HEK293 (cell line): Measurements from ENCODE around the gene PPIL6.

Experiments used
- TCF7L2 ChIP-seq: IDR thresholded peaks from 2 replicates; pipeline ENCODE4 v1.6.1; 2011; ENCODE audit warnings: low read depth, mild to moderate bottlenecking, inconsistent platforms, low read length, moderate library complexity, borderline replicate concordance
- ZBTB1 ChIP-seq: fragments of 450-650 bp; formaldehyde crosslinking; IDR thresholded peaks from 2 replicates; pipeline ENCODE4 v1.5.1; 2016; ENCODE audit warnings: missing biosample characterization, missing genetic modification characterization
- ZBTB20 ChIP-seq: fragments of 450-650 bp; formaldehyde crosslinking; IDR thresholded peaks from 2 replicates; pipeline ENCODE4 v1.5.1; 2016; ENCODE audit warnings: missing biosample characterization, missing genetic modification characterization
- ZBTB21 ChIP-seq: fragments of 450-650 bp; formaldehyde crosslinking; IDR thresholded peaks from 2 replicates; pipeline ENCODE4 v1.5.1; 2017; ENCODE audit warnings: missing biosample characterization, missing genetic modification characterization
- ZNF426 ChIP-seq: fragments of 450-650 bp; formaldehyde crosslinking; IDR thresholded peaks from 2 replicates; pipeline ENCODE4 v1.5.1; 2017; ENCODE audit warnings: missing biosample characterization, missing genetic modification characterization, mild to moderate bottlenecking, inconsistent platforms, moderate library complexity
- TF ChIP-seq, protein P1 (sequence below): fragments of 450-650 bp; formaldehyde crosslinking; IDR thresholded peaks from 2 replicates; pipeline ENCODE4 v1.5.1; 2016; ENCODE audit warnings: missing biosample characterization, missing genetic modification characterization
- TF ChIP-seq, protein P2 (sequence below): fragments of 450-650 bp; formaldehyde crosslinking; IDR thresholded peaks from 2 replicates; pipeline ENCODE4 v1.5.1; 2016; ENCODE audit warnings: missing biosample characterization, missing genetic modification characterization
- TF ChIP-seq, protein P3 (sequence below): fragments of 450-650 bp; formaldehyde crosslinking; IDR thresholded peaks from 2 replicates; pipeline ENCODE4 v1.5.1; 2016; ENCODE audit warnings: missing biosample characterization, missing genetic modification characterization

DNA sequence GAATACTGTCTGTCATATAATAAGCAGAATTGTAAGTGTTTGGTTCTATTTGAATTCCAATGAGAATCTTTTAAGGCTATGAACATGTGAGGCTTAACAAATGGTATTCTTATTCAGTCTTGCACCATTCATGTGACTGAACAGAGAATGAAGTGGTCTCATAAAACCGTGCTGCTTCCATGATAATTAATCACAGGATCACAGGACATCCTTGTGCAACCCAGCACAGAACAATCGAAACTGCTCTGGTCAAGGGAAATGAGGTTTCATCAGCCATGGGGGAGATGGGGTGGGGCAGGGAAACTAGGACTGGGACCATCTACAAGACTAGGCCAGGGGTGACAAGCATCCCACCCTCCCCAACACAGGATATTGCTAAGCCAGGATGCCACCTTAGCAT lies 6.0 kb downstream of the PPIL6 start:
- TF ChIP-seq, protein P1, sequence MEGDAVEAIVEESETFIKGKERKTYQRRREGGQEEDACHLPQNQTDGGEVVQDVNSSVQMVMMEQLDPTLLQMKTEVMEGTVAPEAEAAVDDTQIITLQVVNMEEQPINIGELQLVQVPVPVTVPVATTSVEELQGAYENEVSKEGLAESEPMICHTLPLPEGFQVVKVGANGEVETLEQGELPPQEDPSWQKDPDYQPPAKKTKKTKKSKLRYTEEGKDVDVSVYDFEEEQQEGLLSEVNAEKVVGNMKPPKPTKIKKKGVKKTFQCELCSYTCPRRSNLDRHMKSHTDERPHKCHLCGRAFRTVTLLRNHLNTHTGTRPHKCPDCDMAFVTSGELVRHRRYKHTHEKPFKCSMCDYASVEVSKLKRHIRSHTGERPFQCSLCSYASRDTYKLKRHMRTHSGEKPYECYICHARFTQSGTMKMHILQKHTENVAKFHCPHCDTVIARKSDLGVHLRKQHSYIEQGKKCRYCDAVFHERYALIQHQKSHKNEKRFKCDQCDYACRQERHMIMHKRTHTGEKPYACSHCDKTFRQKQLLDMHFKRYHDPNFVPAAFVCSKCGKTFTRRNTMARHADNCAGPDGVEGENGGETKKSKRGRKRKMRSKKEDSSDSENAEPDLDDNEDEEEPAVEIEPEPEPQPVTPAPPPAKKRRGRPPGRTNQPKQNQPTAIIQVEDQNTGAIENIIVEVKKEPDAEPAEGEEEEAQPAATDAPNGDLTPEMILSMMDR, result no peak
- TF ChIP-seq ZBTB20 (tag by site-specific recombination) (no peak), ZNF426 (no peak), ZBTB21 (tag by site-specific recombination) (no peak), ZBTB1 (tag by site-specific recombination) (no peak), TCF7L2 (no peak)
- TF ChIP-seq, protein P2, sequence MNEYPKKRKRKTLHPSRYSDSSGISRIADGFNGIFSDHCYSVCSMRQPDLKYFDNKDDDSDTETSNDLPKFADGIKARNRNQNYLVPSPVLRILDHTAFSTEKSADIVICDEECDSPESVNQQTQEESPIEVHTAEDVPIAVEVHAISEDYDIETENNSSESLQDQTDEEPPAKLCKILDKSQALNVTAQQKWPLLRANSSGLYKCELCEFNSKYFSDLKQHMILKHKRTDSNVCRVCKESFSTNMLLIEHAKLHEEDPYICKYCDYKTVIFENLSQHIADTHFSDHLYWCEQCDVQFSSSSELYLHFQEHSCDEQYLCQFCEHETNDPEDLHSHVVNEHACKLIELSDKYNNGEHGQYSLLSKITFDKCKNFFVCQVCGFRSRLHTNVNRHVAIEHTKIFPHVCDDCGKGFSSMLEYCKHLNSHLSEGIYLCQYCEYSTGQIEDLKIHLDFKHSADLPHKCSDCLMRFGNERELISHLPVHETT, result no peak
- TF ChIP-seq, protein P3, sequence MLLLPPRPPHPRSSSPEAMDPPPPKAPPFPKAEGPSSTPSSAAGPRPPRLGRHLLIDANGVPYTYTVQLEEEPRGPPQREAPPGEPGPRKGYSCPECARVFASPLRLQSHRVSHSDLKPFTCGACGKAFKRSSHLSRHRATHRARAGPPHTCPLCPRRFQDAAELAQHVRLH (tag by site-specific recombination), result no peak
